ENCODE measurements around the gene PAX8.

PAX8 gene

GRCh38 chr2:113228991-113229716, 49.6 kb downstream of the PAX8 start:
- DNase-seq = no peak

GRCh38 chr2:113228351-113228750, 50.4 kb downstream of the PAX8 start:
- in situ Hi-C loops (cut with MboI; ENCODE audit: low pct_unique_long_range_greater_than_20kb, low sequenced_read_pairs) = no loop called here

More at GRCh38 chr2:113228991-113229716, 49.6 kb downstream of the PAX8 start:
- in situ Hi-C loops (cut with MboI; ENCODE audit: low pct_unique_long_range_greater_than_20kb, low sequenced_read_pairs) = no loop called here

GRCh38 chr2:113227698-113228097, 51.0 kb downstream of the PAX8 start:
- in situ Hi-C loops (cut with MboI; ENCODE audit: low pct_unique_long_range_greater_than_20kb, low sequenced_read_pairs) = no loop called here
- peak; percentile 50 for DNase-seq

More at GRCh38 chr2:113228351-113228750, 50.4 kb downstream of the PAX8 start:
- DNase-seq = no peak

GRCh38 chr2:113227290-113227689, 51.4 kb downstream of the PAX8 start:
- no peak for DNase-seq
- in situ Hi-C loops (cut with MboI; ENCODE audit: low pct_unique_long_range_greater_than_20kb, low sequenced_read_pairs) = no loop called here

- in situ Hi-C loops (cut with MboI; ENCODE audit: low pct_unique_long_range_greater_than_20kb, low sequenced_read_pairs) = no loop called here
- DNase-seq = no peak
Measured at GRCh38 chr2:113226462-113226861, 52.3 kb downstream of the PAX8 start.

- in situ Hi-C loops (cut with MboI; ENCODE audit: low pct_unique_long_range_greater_than_20kb, low sequenced_read_pairs) = no loop called here
- peak; percentile 46 for DNase-seq
Measured at GRCh38 chr2:113225263-113226259, 53.2 kb downstream of the PAX8 start.

GRCh38 chr2:113224647-113225236, 54.0 kb downstream of the PAX8 start:
- in situ Hi-C loops (cut with MboI; ENCODE audit: low pct_unique_long_range_greater_than_20kb, low sequenced_read_pairs) = no loop called here
- DNase-seq = no peak

GRCh38 chr2:113223813-113224212, 54.9 kb downstream of the PAX8 start:
- in situ Hi-C loops (cut with MboI; ENCODE audit: low pct_unique_long_range_greater_than_20kb, low sequenced_read_pairs) = no loop called here
- no peak for DNase-seq

GRCh38 chr2:113221846-113222245, 56.9 kb downstream of the PAX8 start:
- in situ Hi-C loops (cut with MboI; ENCODE audit: low pct_unique_long_range_greater_than_20kb, low sequenced_read_pairs) = no loop called here
- DNase-seq = no peak

- in situ Hi-C loops (cut with MboI; ENCODE audit: low pct_unique_long_range_greater_than_20kb, low sequenced_read_pairs) = no loop called here
- DNase-seq = no peak
Measured at GRCh38 chr2:113220970-113221708, 57.6 kb downstream of the PAX8 start.

GRCh38 chr2:113219889-113220641, 58.7 kb downstream of the PAX8 start:
- in situ Hi-C loops (cut with MboI; ENCODE audit: low pct_unique_long_range_greater_than_20kb, low sequenced_read_pairs) = no loop called here
- DNase-seq = peak; percentile 62

GRCh38 chr2:113219525-113219888, 59.2 kb downstream of the PAX8 start:
- DNase-seq = no peak
- in situ Hi-C loops (cut with MboI; ENCODE audit: low pct_unique_long_range_greater_than_20kb, low sequenced_read_pairs) = no loop called here

GRCh38 chr2:113219092-113219441, 59.7 kb downstream of the PAX8 start:
- no peak for DNase-seq
- in situ Hi-C loops (cut with MboI; ENCODE audit: low pct_unique_long_range_greater_than_20kb, low sequenced_read_pairs) = no loop called here

- no peak for DNase-seq
- in situ Hi-C loops (cut with MboI; ENCODE audit: low pct_unique_long_range_greater_than_20kb, low sequenced_read_pairs) = no loop called here
Measured at GRCh38 chr2:113218283-113219091, 60.2 kb downstream of the PAX8 start.

GRCh38 chr2:113217455-113218282, 61.1 kb downstream of the PAX8 start:
- peak; percentile 77 for DNase-seq
- in situ Hi-C loops (cut with MboI; ENCODE audit: low pct_unique_long_range_greater_than_20kb, low sequenced_read_pairs) = no loop called here

GRCh38 chr2:113216891-113217454, 61.7 kb downstream of the PAX8 start:
- in situ Hi-C loops (cut with MboI; ENCODE audit: low pct_unique_long_range_greater_than_20kb, low sequenced_read_pairs) = no loop called here
- DNase-seq = no peak

GRCh38 chr2:113216321-113216720, 62.4 kb downstream of the PAX8 start:
- no peak for DNase-seq
- in situ Hi-C loops (cut with MboI; ENCODE audit: low pct_unique_long_range_greater_than_20kb, low sequenced_read_pairs) = no loop called here

All from KBM-7 (cell line).